ENCODE results near the gene TMEM242.
"Not testable (repeated sequence)": the region's sequence is repeated elsewhere in the genome, so short reads cannot be mapped to it uniquely, and the experiment has no call there.

The TMEM242 gene

DNA sequence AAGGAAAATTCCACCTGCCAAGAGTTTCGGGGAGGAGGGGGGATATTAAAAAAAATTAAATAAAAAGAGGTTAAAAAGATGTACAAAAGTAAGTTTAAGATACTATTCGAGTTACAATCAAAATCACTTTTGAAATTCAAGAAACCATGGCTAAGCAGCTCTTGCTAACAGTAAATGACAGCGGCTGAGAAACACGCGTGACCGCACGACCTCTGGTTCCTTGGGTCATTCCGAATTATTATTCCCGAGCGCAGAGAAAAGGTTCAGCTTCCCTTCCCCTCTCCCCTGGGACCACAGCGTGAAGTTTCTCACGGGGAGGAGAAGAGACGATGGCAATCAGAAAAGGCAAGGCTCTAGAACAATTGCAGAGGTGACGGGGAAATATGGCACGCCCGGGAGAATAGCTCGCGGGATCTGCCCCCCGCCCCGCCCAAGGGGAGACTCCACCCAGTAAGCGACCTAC is 496 bp downstream of the TMEM242 start:
- DNase-seq = peak; percentile 84

DNA sequence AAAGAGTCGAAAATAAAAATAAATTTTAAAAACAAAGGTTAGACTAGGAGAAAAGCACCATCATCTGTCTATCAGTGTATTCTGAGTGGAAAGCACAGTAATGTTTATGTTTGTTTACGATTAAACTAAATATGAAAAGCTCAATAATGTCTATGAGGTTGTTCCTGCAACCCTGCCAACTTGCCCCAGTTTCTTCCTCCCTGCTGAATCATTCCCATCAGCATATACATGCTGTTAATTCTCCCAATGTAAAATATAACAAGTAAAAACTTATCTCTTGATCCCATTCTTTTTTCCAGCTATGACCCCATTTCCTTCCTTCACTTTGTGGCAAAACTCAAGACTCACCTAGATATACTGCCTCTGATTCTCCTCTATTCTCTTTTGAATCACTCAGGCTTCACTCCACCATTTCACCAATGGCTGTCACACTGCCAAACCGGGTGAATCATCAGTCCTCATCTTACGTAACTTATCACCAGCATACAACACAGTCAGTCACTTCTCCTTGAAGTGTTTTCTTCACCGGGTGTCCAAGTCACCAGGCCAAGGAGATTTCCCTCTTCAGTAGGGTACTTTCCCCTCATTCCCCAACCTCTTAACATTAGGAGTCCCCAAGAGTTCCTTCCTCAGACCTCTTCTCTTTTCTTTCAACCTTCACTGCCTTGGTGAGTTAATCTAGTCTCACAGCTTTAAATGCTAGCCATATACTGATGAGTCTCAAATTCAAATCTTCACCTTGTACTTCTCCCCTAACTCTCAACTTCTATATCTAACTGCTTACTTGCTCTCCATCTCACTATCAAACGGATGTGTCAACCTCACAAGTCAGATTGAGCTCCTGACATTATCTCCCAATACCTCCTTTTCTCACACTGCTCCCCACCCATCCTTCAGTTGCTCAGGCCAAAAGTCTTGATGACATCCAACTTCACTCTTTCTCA is 6.2 kb downstream of the TMEM242 start:
- DNase-seq = peak; percentile 93

DNA sequence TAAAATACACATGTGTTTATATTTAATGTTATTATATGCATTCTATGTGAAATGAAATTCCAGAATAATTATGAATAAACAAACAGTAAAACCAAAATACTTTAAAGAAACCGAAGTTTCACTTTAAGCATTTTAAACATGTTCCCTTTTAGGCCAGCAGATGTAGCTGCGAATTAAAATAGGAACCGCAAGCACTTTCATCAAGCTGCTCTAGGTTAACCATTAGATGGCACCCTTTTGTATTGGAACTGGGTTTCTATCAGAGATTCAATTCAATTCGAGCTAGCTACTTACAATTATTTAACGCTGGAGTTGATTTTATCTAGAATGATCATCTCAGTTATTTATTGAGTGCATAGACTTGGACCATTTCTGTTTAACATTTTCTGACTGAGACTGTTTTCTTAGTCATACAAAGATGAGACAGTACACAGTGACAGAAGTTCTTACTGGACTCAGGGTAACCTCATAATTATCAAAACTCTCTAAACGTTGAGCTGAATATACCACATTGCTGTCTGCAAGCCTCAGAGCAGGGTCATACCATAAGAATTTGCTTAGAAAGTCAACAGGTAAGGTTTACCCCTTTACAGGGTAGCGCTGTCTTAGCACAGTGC is 8.5 kb downstream of the TMEM242 start:
- DNase-seq = peak; percentile 79

DNA sequence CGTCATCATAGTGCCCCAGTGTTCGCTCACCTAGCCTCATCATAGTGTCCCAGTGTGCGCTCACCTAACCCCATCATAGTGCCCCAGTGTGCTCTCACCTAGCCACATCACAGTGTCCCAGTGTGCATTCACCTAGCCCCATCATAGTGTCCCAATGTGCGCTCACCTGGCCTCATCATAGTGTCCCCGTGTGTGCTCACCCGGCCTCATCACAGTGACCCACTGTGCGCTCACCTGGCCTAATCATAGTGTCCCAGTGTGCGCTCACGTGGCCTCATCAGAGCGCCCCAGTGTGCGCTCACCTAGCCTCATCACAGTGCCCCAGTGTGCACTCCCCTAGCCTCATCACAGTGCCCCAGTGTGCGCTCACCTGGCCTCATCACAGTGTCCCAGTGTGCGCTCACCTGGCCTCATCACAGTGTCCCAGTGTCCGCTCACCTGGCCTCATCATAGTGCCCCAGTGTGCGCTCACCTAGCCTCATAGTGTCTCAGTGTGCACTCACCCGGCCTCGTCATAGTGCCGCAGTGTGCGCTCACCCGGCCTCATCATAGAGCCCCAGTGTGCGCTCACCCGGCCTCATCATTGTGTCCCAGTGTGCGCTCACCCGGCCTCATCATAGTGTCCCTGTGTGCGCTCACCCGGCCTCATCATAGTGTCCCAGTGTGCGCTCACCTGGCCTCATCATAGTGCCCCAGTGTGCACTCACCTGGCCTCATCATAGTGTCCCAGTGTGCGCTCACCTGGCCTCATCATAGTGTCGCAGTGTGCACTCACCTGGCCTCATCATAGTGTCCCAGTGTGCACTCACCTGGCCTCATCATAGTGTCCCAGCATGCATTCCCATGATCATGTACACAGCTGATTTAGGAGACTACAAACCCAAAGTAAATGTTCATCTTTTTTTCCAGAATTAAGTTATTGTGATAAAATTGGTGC is 9.5 kb downstream of the TMEM242 start:
- DNase-seq = no peak

DNA sequence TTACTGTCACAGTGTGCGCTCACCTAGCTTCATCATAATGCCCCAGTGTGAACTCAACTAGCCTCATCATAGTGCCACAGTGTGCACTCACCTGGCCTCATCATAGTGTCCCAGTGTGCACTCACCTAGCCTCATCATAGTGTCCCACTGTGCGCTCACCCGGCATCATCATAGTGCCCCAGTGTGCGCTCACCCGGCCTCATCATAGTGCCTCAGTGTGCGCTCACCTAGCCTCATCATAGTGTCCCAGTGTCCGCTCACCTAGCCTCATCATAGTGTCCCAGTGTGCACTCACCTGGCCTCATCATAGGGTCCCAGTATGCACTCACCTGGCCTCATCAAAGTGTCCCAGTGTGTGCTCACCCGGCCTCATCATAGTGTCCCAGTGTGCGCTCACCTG is 10.6 kb downstream of the TMEM242 start:
- DNase-seq = no peak

DNA sequence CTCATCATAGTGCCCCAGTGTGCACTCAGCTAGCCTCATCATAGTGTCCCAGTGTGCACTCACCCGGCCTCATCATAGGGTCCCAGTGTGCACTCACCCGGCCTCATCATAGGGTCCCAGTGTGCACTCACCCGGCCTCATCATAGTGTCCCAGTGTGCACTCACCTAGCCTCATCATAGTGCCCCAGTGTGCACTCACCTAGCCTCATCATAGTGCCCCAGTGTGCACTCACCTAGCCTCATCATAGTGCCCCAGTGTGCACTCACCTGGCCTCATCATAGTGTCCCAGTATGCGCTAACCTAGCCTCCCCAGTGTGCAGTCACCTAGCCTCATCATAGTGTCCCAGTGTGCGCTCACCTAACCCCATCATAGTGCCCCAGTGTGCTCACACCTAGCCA is 12.6 kb downstream of the TMEM242 start:
- DNase-seq = not testable (repeated sequence)

DNA sequence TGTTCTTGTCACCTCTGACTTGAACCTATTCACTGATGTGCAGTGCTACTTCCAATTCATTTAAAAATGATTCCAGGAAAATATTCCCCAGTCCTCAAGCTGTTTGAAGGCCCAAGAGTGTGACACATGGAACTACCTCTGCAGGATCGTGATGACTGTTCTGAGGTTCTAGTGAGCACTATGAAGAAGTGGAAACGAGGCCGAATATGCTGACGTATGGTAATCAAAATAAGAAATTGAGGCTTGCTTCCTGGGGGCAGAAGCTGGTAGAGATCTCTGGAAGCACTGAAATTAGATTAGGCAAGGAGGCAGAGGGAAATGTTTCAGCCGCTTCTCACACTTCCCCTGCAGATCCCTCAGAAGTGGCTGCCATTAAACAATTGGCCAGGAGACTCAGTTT is 15.7 kb downstream of the TMEM242 start:
- no peak for DNase-seq

DNA sequence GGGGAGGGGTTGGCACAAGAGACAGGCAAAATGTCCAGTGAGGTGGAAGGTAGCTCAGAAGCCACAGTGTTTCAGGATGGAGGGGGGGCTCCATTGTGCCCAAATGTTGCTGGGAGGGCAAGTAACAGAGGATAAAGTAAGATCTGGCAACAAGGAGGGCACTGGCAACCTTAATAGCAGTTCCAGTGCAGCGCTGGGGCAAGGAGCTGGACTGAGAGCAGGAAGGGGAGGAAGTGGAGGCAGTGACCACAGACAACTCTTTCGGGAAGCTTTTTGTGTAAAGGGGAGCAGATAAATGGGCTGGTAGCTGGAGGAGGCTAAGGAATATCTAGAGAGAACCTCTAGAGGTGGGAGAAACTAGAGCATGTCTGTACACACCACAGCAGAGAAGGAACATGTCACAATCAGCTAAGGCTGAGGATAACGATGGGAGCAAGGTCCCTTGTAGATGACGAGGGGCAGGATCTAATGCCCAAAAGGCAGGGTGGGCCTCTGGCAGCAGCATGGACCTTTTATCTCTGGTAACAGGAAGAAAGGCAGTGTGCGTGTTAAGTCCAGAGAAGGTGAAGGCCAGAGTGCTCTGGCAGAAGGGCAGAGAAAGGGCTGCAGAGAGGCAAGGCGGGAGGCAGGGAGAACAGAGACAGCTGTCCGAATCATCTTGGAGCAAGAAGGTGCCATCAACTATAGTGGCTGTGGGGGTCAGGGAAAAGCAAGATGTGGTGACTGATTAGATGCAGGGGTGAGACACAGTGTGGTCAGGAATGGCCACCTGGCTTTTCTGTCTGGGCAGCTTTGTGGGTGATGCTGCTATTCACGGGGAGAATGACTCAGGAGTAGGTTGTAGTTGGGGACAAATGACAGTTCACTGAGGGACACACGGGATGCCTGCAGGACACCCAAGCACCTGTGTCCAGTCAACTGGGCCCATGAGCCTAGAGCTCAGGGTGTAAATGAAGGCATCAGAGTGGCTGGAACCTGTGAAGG is 17.4 kb downstream of the TMEM242 start:
- DNase-seq = peak; percentile 27

DNA sequence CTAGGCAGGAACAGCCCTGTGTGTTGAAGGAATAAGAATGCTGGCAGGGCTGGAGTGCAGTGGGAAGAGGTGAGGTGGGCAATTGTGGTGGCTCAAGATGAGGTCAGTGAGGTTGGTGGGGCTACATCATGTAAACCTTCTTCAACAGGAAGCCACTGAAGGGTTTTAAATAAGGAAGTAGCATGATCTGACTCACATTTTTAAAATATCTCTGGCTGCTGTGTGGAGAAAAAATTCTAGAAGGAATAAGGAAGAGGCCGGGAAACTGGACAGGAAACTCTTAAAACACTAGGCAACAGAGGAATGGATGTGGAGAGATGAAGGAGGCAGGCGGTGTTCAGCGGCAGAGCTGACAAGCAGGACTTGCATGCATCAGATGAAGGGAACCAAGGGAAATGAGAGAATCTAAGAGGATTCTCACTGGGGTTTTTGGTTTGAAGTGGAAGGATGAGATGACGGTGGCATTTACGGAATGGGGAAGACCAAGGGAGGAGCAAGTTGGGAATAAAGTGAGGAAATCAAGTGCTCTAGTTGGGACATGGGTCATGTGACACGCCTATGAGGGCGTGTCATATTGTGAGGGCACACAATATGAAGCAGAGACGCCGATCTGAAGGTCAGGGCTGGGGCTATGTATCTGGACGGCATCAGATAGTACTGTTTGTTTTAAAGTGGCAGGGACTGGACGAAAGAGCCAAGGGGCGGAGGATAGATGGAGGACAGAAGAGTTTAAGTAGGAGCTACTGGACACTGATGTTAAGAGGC is 18.2 kb downstream of the TMEM242 start:
- DNase-seq = peak; percentile 85

DNA sequence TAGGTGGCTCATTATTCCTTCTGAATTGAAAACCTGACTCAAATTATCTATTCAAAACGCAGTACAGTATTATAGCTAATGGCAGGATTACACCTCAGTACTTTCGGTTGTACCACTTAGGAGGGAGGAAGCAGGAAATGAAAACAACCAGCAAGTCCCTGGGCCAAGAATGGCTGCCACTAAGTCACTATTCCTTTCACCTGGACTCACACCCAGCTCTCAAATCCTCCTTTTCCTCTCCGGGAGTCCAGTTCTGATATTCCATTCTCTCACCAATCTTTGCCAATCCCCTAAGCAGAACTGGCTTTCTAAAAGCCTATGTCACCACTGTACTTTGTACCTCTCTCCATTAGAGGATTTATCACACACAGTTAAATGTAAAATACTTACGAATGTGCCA is 20.6 kb downstream of the TMEM242 start:
- DNase-seq = no peak

DNA sequence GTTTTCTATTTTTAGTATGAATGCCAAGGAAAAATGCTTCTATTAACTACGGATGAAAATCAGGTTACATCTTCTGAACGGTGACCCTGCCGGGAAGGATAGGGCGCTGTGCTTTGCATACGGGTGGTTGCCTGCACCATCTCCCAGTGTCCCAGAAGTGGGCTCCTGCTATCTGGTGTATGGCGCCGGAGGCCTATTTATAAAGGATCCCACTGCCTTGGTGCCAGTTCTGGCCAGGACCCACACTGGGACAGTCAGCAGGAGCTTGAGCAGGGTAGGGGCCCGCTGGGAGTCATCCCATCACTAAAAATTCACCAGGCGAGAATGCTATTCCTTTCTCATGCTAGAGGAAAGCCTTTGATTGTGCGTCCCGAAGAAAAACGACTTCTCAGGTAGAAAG is 22.9 kb downstream of the TMEM242 start:
- no peak for DNase-seq

DNA sequence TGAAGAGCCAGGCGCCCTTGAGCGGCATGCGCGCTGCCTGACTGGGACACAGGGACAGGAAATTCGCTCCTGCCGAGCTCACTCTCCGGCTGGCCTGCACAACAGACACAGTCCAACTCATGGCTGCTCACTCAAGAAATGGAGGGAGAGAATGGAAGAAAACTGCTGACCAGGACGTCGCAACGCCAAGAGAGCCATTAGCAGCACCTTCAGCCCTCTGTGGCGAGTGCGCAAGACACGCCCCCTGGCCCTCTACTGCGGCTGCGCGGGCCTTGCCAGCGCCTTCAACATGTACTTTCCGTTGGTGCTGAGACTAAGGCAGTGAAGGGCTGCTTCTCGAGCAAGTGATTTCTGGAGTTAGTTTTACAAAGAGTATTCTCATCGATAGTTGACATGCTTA is 23.3 kb downstream of the TMEM242 start:
- no peak for DNase-seq

DNA sequence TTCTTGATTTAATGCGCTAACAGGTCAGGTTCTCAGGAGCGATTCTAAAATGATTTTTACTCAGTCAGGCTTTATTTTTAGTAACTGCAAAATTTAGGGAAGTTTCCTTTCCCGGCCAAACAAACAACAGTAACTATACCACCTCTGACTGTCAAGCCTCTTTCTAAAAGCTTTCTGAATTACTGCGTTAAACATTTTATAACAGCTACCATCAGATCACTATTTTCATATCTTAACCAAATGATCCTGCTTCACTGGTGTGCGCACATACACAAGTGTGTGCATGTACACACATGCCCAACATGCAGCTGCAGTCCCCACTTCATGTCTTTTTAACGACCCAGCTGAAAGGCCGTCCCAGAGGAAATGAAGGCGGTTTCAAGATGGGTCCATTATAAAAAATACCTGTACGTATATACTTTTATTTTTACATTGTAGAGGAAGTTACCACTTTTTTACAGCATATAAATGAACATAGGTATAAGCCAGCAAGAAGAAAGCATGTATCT is 25.0 kb downstream of the TMEM242 start:
- DNase-seq = peak; percentile 10

DNA sequence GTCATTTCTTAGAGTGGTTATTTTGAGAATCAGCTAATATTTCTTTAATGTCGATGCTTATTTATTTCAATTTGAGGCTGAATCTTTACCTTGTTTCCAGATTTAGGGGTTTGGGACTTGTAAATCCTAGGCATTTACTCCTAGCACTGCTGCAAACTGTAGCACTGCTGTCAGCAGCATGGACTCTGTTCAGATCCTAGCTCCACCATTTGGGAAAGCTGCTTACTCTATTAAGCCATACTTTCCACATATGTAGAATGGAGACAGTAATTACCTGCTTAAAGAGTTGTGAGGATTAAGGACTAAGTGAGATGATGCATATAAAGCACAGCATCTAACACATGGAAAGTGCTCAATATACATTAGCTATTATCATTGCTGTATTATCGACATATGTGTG is 28.7 kb downstream of the TMEM242 start:
- no peak for DNase-seq

DNA sequence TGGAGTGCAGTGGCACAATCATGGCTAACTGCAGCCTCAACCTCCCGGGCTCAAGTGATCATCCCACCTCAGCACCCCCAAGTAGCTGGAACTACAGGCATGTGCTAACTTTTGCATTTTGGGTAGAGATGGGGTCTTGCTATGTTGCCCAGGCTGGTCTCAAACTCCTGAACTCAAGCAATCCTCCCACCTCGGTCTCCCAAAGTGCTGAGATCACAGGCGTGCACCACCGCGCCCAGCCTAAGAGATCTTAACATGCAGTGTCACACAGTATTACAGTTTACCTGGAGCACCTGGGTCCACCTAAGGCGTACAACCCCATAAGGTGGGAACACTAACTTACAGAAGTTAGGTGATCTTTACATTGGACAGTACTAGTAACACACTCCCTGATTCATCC is 29.5 kb downstream of the TMEM242 start:
- DNase-seq = no peak

DNA sequence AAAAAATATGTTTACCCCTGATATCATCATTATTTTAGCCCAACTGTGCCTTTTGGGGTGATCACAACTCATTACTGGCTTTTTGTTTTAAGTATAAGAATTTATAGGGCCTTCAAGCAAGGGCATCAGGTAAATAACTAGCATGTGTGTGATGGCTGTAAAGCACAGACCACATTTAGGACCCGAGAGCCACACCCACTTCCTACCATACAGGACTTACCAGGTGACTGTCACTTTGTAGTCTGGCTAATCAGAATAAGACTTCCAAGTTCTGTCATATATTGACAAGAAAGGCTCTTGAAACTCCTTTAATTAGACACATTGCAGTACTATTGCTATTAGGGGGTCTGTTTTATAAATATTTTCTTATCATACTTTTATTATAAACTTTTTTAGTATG is 31.1 kb downstream of the TMEM242 start:
- no peak for DNase-seq

DNA sequence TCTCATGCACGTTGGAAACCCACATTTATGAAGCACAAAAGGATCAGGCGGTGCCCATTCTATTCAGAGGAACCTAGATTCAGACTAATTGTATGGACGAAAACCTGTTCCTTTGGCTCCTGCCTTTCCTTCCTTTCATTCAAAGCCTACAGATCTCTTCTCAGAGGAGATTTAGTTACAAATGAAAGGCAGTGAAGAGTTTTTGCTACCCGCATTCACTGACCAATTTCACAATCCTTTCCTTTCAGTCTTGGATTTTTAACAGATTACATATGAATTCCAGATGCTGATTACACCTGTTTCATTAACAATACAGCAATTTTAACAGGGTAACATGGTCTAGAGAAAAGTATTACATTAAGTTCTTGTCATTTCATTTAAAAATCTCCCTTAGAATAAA is 32.0 kb downstream of the TMEM242 start:
- DNase-seq = no peak

DNA sequence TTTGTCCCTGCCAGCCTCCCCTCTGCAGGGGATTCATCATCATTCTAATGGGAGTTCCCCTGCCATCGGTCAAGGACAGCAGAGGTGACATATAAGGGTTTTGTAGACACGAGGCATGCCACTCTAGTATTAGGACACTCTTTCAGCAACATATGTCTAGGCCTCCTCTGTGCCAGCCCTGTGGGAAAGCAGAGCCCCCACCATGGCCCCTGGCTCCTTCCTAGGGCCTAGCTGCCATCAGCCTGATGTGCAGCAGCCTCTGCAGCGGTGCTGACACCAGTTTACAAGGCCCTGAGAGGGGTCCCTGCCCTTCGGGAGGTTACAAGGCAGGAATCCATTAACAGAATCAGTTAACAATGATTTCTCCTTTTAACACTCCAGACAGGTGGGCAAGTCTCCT is 32.5 kb downstream of the TMEM242 start:
- DNase-seq = no peak

DNA sequence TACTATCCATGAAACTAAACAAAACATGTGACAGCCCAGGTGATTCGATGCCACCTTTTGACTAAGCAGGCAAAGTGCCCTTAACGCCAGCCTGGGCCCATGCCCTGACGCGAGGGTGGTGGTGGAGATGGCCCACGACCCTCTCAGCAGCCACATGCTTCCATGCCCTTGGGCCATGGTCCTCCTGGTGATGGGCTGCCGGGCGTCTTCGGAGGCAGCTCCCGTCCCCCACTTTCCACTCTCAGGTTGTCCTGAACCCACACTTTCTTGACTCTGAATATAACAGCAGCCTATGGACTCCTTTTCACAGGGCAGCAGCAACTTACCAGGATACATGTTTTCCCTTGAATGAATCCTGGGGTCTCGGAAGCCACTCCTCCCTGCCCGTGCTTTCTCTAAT is 33.6 kb downstream of the TMEM242 start:
- DNase-seq = no peak

DNA sequence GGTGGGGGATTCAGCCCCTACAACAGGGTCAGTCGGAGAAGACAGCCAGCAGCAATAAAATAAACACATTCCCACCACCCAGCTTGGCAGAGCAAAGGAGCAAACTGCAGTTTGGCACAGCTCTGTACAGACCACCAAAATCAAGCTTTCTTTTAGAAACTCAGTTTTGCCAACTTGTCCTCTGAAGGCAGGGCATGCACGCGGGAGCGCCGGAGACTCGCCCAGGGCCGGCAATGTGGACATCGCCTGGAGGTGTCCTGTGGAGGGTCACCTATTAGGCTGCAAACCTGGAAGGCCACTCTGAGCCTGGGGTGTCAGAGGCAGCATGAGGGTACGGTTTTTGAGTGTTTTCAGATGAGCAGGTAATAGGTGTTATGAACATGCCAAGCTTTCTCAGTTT is 34.7 kb downstream of the TMEM242 start:
- no peak for DNase-seq

DNA sequence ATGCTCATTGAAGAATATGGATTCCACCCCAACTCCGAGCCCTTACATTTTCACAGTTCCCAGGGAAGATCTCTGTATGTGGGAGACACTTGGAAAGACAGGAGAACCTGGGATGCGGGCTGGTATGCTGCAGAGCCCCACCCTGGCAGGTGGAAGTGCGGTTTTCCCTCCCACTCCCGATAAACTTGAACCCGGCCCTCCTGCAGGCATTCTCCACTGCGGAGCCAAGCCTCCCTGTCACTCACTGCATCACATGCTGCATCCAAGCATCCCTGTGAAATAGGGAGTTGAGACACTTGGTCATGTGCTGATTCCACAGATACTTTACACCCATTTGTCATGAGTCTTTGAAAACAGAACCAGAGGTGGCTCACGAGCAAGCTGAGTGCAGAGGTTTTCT is 35.4 kb downstream of the TMEM242 start:
- no peak for DNase-seq
